Activated naive CD4-positive, alpha-beta T cell treated with anti-CD3 and anti-CD28 coated beads for 36 hours (primary cell): ENCODE data around the gene NOS1. TPM values are rescaled to one million over a fixed set of nuclear protein-coding genes. Genes with fewer than 3 reads are reported as not detected.
"Not testable (repeated sequence)": the region's sequence is repeated elsewhere in the genome, so short reads cannot be mapped to it uniquely, and the experiment has no call there.

Source experiments
- CTCF ChIA-PET: fragments of 350-600 bp; sonication (Branson Sonifier 250); formaldehyde crosslinking; loops from one replicate; lab custom pipeline; 2021; ENCODE audit warnings: antibody characterized with exemption; lab: Charles Lee
- DNase-seq: peaks from one replicate; pipeline ENCODE4 v3.0.0-alpha.2; 2020
- H3K27ac Mint-ChIP-seq: one replicate; pipeline ENCODE4 v1.8.0; 2021; ENCODE audit warnings: mild to moderate bottlenecking, mixed read lengths
- H3K27me3 Mint-ChIP-seq: one replicate; pipeline ENCODE4 v1.8.0; 2021; ENCODE audit warnings: low read depth, mixed read lengths
- H3K36me3 Mint-ChIP-seq: one replicate; pipeline ENCODE4 v1.8.0; 2021; ENCODE audit warnings: low read depth, mixed read lengths
- H3K4me1 Mint-ChIP-seq: one replicate; pipeline ENCODE4 v1.8.0; 2021; ENCODE audit warnings: low read depth, mixed read lengths
- H3K4me3 Mint-ChIP-seq: one replicate; pipeline ENCODE4 v1.8.0; 2021; ENCODE audit warnings: mild to moderate bottlenecking, moderate library complexity, mixed read lengths
- H3K9me3 Mint-ChIP-seq: one replicate; pipeline ENCODE4 v1.8.0; 2021; ENCODE audit warnings: mixed read lengths
- intact Hi-C: fragments of 100-400 bp; cut with micrococcal nuclease; formaldehyde crosslinking; loops from one replicate; pipeline ENCODE4 v1.15.1; 2023
- total RNA-seq, 2 experiments: library from RNA; stranded (reverse); gene quantifications; one replicate each; pipeline ENCODE4 v1.2.3, GENCODE V29; 2021

Gene NOS1
- total RNA-seq, 2 experiments from 2014 or later, result 0.02 TPM; not detected in 1

- H3K27me3 Mint-ChIP-seq, result no peaks in the 10 kb centered on the region
- CTCF ChIA-PET, result interaction anchor here (0.6 to 5.0 kb wide), 8 partner anchors 10 to 625 kb away, joined by 3 to 32 read pairs (median 3); no protein-coding TSS in a partner anchor
These were observed 148.7 kb downstream of the NOS1 start for GRCh38 chr12:117212563-117213190.

GRCh38 chr12:117210266-117210918 lies 151.0 kb downstream of the NOS1 start:
- Mint-ChIP-seq H3K27ac (no peak overlapping the region), H3K4me1 (no peaks in the 10 kb centered on the region), H3K36me3 (no peaks in the 10 kb centered on the region), H3K9me3 (no peaks in the 10 kb centered on the region), H3K4me3 (no peak overlapping the region), H3K27me3 (no peaks in the 10 kb centered on the region)
- intact Hi-C loops, result loop anchor here (5.0 kb wide), 1 partner anchor 647 kb away; no protein-coding TSS in a partner anchor
- CTCF ChIA-PET, result interaction anchor here (1.1 to 5.0 kb wide), 3 partner anchors 379 to 639 kb away, joined by 3 to 32 read pairs (median 5); no protein-coding TSS in a partner anchor
- DNase-seq, result no peak

More at GRCh38 chr12:117212563-117213190, 148.7 kb downstream of the NOS1 start:
- H3K9me3 Mint-ChIP-seq, result no peaks in the 10 kb centered on the region
- intact Hi-C loops, result loop anchor here (1.0 to 5.0 kb wide), 4 partner anchors 154 to 645 kb away; no protein-coding TSS in a partner anchor
- H3K36me3 Mint-ChIP-seq, result no peaks in the 10 kb centered on the region
- no peak overlapping the region for H3K27ac Mint-ChIP-seq
- H3K4me3 Mint-ChIP-seq, result no peak overlapping the region
- DNase-seq, result peak; percentile 83
- no peaks in the 10 kb centered on the region for H3K4me1 Mint-ChIP-seq

- Mint-ChIP-seq H3K9me3 (no peaks in the 10 kb centered on the region), H3K27me3 (peaks cover 4% of the 10 kb centered on the region), H3K4me1 (no peaks in the 10 kb centered on the region), H3K4me3 (no peak overlapping the region), H3K36me3 (no peaks in the 10 kb centered on the region), H3K27ac (no peak overlapping the region)
- CTCF ChIA-PET, result interaction anchor here (5.0 kb wide), 1 partner anchor 628 kb away, joined by 32 read pairs; no protein-coding TSS in a partner anchor
- DNase-seq, result no peak
- intact Hi-C loops, result loop anchor here (5.0 kb wide), 1 partner anchor 648 kb away; no protein-coding TSS in a partner anchor
These were observed 151.8 kb downstream of the NOS1 start for GRCh38 chr12:117209626-117210025.

- Mint-ChIP-seq H3K27me3 (peaks cover 4% of the 10 kb centered on the region), H3K4me1 (no peaks in the 10 kb centered on the region), H3K36me3 (no peaks in the 10 kb centered on the region), H3K27ac (no peak overlapping the region), H3K4me3 (no peak overlapping the region), H3K9me3 (no peaks in the 10 kb centered on the region)
- no peak for DNase-seq
- intact Hi-C loops, result no loop called here
- CTCF ChIA-PET, result interaction anchor here (1.5 kb wide), 1 partner anchor 272 kb away, joined by 3 read pairs; no protein-coding TSS in a partner anchor
These were observed 152.5 kb downstream of the NOS1 start for GRCh38 chr12:117208811-117209455.

- Mint-ChIP-seq H3K9me3 (no peaks in the 10 kb centered on the region), H3K4me1 (no peaks in the 10 kb centered on the region), H3K27ac (no peak overlapping the region), H3K4me3 (no peak overlapping the region), H3K36me3 (no peaks in the 10 kb centered on the region), H3K27me3 (peaks cover 4% of the 10 kb centered on the region)
- intact Hi-C loops, result no loop called here
- CTCF ChIA-PET, result interaction anchor here (1.5 kb wide), 1 partner anchor 273 kb away, joined by 3 read pairs; no protein-coding TSS in a partner anchor
- DNase-seq, result no peak
These were observed 153.2 kb downstream of the NOS1 start for GRCh38 chr12:117208206-117208605.

GRCh38 chr12:117207675-117208074 lies 153.8 kb downstream of the NOS1 start:
- H3K27me3 Mint-ChIP-seq, result peaks cover 4% of the 10 kb centered on the region
- intact Hi-C loops, result no loop called here
- CTCF ChIA-PET, result interaction anchor here (1.5 kb wide), 1 partner anchor 273 kb away, joined by 3 read pairs; no protein-coding TSS in a partner anchor
- no peak overlapping the region for H3K27ac Mint-ChIP-seq
- H3K9me3 Mint-ChIP-seq, result no peaks in the 10 kb centered on the region
- no peak overlapping the region for H3K4me3 Mint-ChIP-seq
- no peaks in the 10 kb centered on the region for H3K4me1 Mint-ChIP-seq
- no peak for DNase-seq
- no peaks in the 10 kb centered on the region for H3K36me3 Mint-ChIP-seq

- Mint-ChIP-seq H3K4me3 (no peak overlapping the region), H3K4me1 (no peaks in the 10 kb centered on the region), H3K27me3 (peaks cover 9% of the 10 kb centered on the region), H3K36me3 (no peaks in the 10 kb centered on the region), H3K9me3 (no peaks in the 10 kb centered on the region), H3K27ac (no peak overlapping the region)
- intact Hi-C loops, result no loop called here
- CTCF ChIA-PET, result interaction anchor here (3.7 kb wide), 1 partner anchor 10 kb away, joined by 13 read pairs; no protein-coding TSS in a partner anchor
- DNase-seq, result no peak
These were observed 158.9 kb downstream of the NOS1 start for GRCh38 chr12:117202556-117202955.

- intact Hi-C loops, result no loop called here
- no peak overlapping the region for H3K4me3 Mint-ChIP-seq
- H3K27ac Mint-ChIP-seq, result no peak overlapping the region
- H3K4me1 Mint-ChIP-seq, result no peaks in the 10 kb centered on the region
- no peaks in the 10 kb centered on the region for H3K36me3 Mint-ChIP-seq
- CTCF ChIA-PET, result interaction anchor here (1.0 to 3.7 kb wide), 2 partner anchors 11 to 655 kb away, joined by 3 to 13 read pairs; no protein-coding TSS in a partner anchor
- no peaks in the 10 kb centered on the region for H3K9me3 Mint-ChIP-seq
- no peak for DNase-seq
- H3K27me3 Mint-ChIP-seq, result peaks cover 9% of the 10 kb centered on the region
These were observed 159.4 kb downstream of the NOS1 start for GRCh38 chr12:117202033-117202432.

- H3K4me1 Mint-ChIP-seq, H3K27me3 Mint-ChIP-seq, H3K27ac Mint-ChIP-seq, H3K9me3 Mint-ChIP-seq, intact Hi-C loops, DNase-seq, H3K4me3 Mint-ChIP-seq, H3K36me3 Mint-ChIP-seq: not testable (repeated sequence)
- CTCF ChIA-PET, result interaction anchor here (0.6 kb wide), 1 partner anchor 21 kb away, joined by 4 read pairs; no protein-coding TSS in a partner anchor
These were observed 161.3 kb downstream of the NOS1 start for GRCh38 chr12:117199956-117200744.

GRCh38 chr12:117196334-117196733 lies 165.1 kb downstream of the NOS1 start:
- H3K4me1 Mint-ChIP-seq, intact Hi-C loops, H3K9me3 Mint-ChIP-seq, H3K27ac Mint-ChIP-seq, H3K27me3 Mint-ChIP-seq, H3K36me3 Mint-ChIP-seq, CTCF ChIA-PET, H3K4me3 Mint-ChIP-seq, DNase-seq: not testable (repeated sequence)

- intact Hi-C loops, H3K27ac Mint-ChIP-seq: not testable (repeated sequence)
These were observed 166.4 kb downstream of the NOS1 start for GRCh38 chr12:117195027-117195426.

More at GRCh38 chr12:117195027-117195426, 166.4 kb downstream of the NOS1 start:
- H3K27me3 Mint-ChIP-seq, H3K36me3 Mint-ChIP-seq, H3K4me3 Mint-ChIP-seq, CTCF ChIA-PET, H3K4me1 Mint-ChIP-seq, H3K9me3 Mint-ChIP-seq, DNase-seq: not testable (repeated sequence)
